Fibroblast of lung (primary cell): ENCODE data around the gene POLR1F.

ENCODE experiments used
- EZH2 ChIP-seq: IDR thresholded peaks from 2 replicates; pipeline ENCODE4 v1.5.1; 2012; ENCODE audit warnings: low read length, control low read depth, mild to moderate bottlenecking; ENCODE audit errors: missing control alignments
- TF ChIP-seq, protein P1 (sequence below), 2 donors: IDR thresholded peaks in 1 of 2; conservative IDR thresholded peaks in 1 of 2; 1 replicate in 1 of 2; 2 replicates in 1 of 2; pipeline ENCODE4 v1.5.1; 2011 to 2012; ENCODE audit warnings: low read length in 2 of 2, control low read depth in 1 of 2, inconsistent platforms in 1 of 2, low read depth in 1 of 2, mild to moderate bottlenecking in 1 of 2

DNA sequence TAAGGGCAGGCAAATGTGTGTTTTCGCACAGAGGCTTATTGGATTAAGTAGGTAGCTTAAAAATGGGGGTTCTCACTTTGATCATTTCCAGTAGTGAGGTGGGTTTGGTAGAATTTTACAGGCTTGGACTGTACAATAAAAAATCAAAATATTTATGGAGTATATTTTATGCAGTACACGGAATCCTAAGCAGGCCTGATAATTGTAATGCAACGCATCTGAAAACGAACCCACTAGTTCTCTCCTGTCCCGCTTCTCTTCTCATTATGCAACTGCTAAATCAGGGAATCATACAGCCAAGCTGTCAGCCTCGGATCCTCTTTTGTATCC is 377 bp upstream of the POLR1F start:
- TF ChIP-seq, protein P1, sequence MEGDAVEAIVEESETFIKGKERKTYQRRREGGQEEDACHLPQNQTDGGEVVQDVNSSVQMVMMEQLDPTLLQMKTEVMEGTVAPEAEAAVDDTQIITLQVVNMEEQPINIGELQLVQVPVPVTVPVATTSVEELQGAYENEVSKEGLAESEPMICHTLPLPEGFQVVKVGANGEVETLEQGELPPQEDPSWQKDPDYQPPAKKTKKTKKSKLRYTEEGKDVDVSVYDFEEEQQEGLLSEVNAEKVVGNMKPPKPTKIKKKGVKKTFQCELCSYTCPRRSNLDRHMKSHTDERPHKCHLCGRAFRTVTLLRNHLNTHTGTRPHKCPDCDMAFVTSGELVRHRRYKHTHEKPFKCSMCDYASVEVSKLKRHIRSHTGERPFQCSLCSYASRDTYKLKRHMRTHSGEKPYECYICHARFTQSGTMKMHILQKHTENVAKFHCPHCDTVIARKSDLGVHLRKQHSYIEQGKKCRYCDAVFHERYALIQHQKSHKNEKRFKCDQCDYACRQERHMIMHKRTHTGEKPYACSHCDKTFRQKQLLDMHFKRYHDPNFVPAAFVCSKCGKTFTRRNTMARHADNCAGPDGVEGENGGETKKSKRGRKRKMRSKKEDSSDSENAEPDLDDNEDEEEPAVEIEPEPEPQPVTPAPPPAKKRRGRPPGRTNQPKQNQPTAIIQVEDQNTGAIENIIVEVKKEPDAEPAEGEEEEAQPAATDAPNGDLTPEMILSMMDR (conservative IDR thresholded peaks at IDR 0.05 in 1 of 2, IDR thresholded peaks at IDR 0.05 in 1 of 2; ENCODE audit: low read depth in 1 of 2, low read length in 2 of 2), result no peak
- TF ChIP-seq EZH2, result no peak
